MM.1S (cell line): Measurements from ENCODE around the gene DRD1.

Experiments used
- DNase-seq: peaks from one replicate; pipeline ENCODE4 v3.0.0-alpha.2; 2015
- H2AFZ ChIP-seq: fragments of 300-600 bp; sonication (generic); 2 replicates; pipeline ENCODE4 v1.6.0; 2016; ENCODE audit warnings: antibody characterized with exemption, low read length
- H3F3A ChIP-seq: fragments of 300-600 bp; sonication (generic); 2 replicates; pipeline ENCODE4 v1.6.1; 2016; ENCODE audit warnings: mild to moderate bottlenecking, antibody characterized with exemption, low read length, moderate library complexity, mixed read lengths; ENCODE audit not compliant: insufficient read depth
- H3K27ac ChIP-seq: fragments of 300-600 bp; sonication (generic); 2 replicates; pipeline ENCODE4 v1.5.1; 2016; ENCODE audit warnings: mild to moderate bottlenecking, low read length
- H3K27me3 ChIP-seq: fragments of 300-600 bp; sonication (generic); replicated peaks from 2 replicates; pipeline ENCODE4 v1.6.0; 2016; ENCODE audit warnings: low read length; ENCODE audit not compliant: insufficient read depth
- H3K36me3 ChIP-seq: fragments of 300-600 bp; sonication (generic); replicated peaks from 2 replicates; pipeline ENCODE4 v1.6.1; 2016; ENCODE audit warnings: mild to moderate bottlenecking, low read length, mixed read lengths; ENCODE audit not compliant: insufficient read depth
- H3K4me1 ChIP-seq: fragments of 300-600 bp; sonication (generic); 2 replicates; pipeline ENCODE4 v1.6.1; 2016; ENCODE audit warnings: low read length, mixed read lengths
- H3K4me2 ChIP-seq: fragments of 300-600 bp; sonication (generic); 2 replicates; pipeline ENCODE4 v1.6.0; 2016; ENCODE audit warnings: low read depth, low read length
- H3K4me3 ChIP-seq: fragments of 300-600 bp; sonication (generic); 2 replicates; pipeline ENCODE4 v1.5.1; 2016; ENCODE audit warnings: low read length, mixed read lengths
- H3K79me2 ChIP-seq: fragments of 300-600 bp; sonication (generic); 2 replicates; pipeline ENCODE4 v1.6.1; 2016; ENCODE audit warnings: mixed run types, low read length, mixed read lengths
- H3K9ac ChIP-seq: fragments of 300-600 bp; sonication (generic); 2 replicates; pipeline ENCODE4 v1.6.1; 2016; ENCODE audit warnings: low read length, mixed read lengths
- H3K9me2 ChIP-seq: fragments of 300-600 bp; sonication (generic); replicated peaks from 2 replicates; pipeline ENCODE4 v1.6.1; 2016; ENCODE audit warnings: mild to moderate bottlenecking, low read length, mixed read lengths; ENCODE audit not compliant: insufficient read depth
- H3K9me3 ChIP-seq: fragments of 300-600 bp; sonication (generic); replicated peaks from 2 replicates; pipeline ENCODE4 v1.6.1; 2016; ENCODE audit warnings: mild to moderate bottlenecking, low read length, mixed read lengths; ENCODE audit not compliant: insufficient read depth
- H4K20me1 ChIP-seq: fragments of 300-600 bp; sonication (generic); 2 replicates; pipeline ENCODE4 v1.6.1; 2016; ENCODE audit warnings: mild to moderate bottlenecking, low read length, moderate library complexity, mixed read lengths; ENCODE audit not compliant: insufficient read depth
- CTCF ChIP-seq: fragments of 300-600 bp; sonication (generic); IDR thresholded peaks from 2 replicates; pipeline ENCODE4 v1.5.1; 2016; ENCODE audit warnings: antibody characterized with exemption, low read length, mixed read lengths
- EZH2 ChIP-seq: fragments of 300-600 bp; sonication (generic); optimal IDR thresholded peaks from 2 replicates; pipeline ENCODE3; 2017; ENCODE audit warnings: low read depth, mild to moderate bottlenecking, antibody characterized with exemption, low read length, mixed read lengths
- EZH2phosphoT487 ChIP-seq: fragments of 300-600 bp; sonication (generic); IDR thresholded peaks from 2 replicates; pipeline ENCODE4 v1.6.1; 2018; ENCODE audit warnings: antibody characterized with exemption, low read length

Gene DRD1

GRCh38 chr5:175444905-175445456 is 999 bp upstream of the DRD1 start:
- peak overlapping the region; percentile 88; the same call in 1 of the 2 replicates for H3K4me2 ChIP-seq
- no peaks in the 10 kb centered on the region for H3K79me2 ChIP-seq
- peak overlapping the region; percentile 54; the same call in 1 of the 2 replicates for H2AFZ ChIP-seq
- no peaks in the 10 kb centered on the region for H3K4me1 ChIP-seq
- H3K9ac ChIP-seq: no peak overlapping the region
- no peaks in the 10 kb centered on the region for H3F3A ChIP-seq
- TF ChIP-seq EZH2phosphoT487: no peak
- TF ChIP-seq CTCF: no peak
- no peak for TF ChIP-seq EZH2
- peak overlapping the region; percentile 15; the same call in 1 of the 2 replicates for H3K4me3 ChIP-seq
- no peak overlapping the region for H3K27ac ChIP-seq
- H3K27me3 ChIP-seq: peaks cover 11% of the 10 kb centered on the region
- H3K36me3 ChIP-seq: no peaks in the 10 kb centered on the region
- no peaks in the 10 kb centered on the region for H4K20me1 ChIP-seq
- no peaks in the 10 kb centered on the region for H3K9me2 ChIP-seq
- no peak for DNase-seq
- no peaks in the 10 kb centered on the region for H3K9me3 ChIP-seq

- no peak for DNase-seq
- no peaks in the 10 kb centered on the region for H3K4me1 ChIP-seq
Measured at GRCh38 chr5:175443514-175444059, 395 bp downstream of the DRD1 start.

GRCh38 chr5:175438234-175438857 is 5.6 kb downstream of the DRD1 start:
- Histone ChIP-seq H4K20me1 (no peaks in the 10 kb centered on the region), H3K79me2 (no peaks in the 10 kb centered on the region), H3K4me3 (no peak overlapping the region), H3K9me2 (no peaks in the 10 kb centered on the region), H3K36me3 (no peaks in the 10 kb centered on the region), H3F3A (no peaks in the 10 kb centered on the region), H3K27me3 (0 out of 2 replicates have a peak, but pooled peaks cover under 1% of the 10 kb centered on the region), H3K27ac (no peak overlapping the region), H3K4me2 (no peak overlapping the region), H3K9ac (no peak overlapping the region), H3K4me1 (no peaks in the 10 kb centered on the region), H3K9me3 (no peaks in the 10 kb centered on the region), H2AFZ (no peak overlapping the region)
- no peak for DNase-seq
- TF ChIP-seq EZH2phosphoT487 (no peak), CTCF (no peak), EZH2 (no peak)

More at GRCh38 chr5:175443514-175444059, 395 bp downstream of the DRD1 start:
- Histone ChIP-seq H4K20me1 (no peaks in the 10 kb centered on the region), H3K79me2 (no peaks in the 10 kb centered on the region), H3K4me3 (no peak overlapping the region), H3K9me3 (no peaks in the 10 kb centered on the region), H3K36me3 (no peaks in the 10 kb centered on the region), H3K27me3 (peaks cover 11% of the 10 kb centered on the region), H3K9me2 (no peaks in the 10 kb centered on the region), H3F3A (no peaks in the 10 kb centered on the region), H3K4me2 (no peak overlapping the region), H3K9ac (no peak overlapping the region), H3K27ac (no peak overlapping the region), H2AFZ (no peak overlapping the region)
- TF ChIP-seq EZH2phosphoT487 (no peak), EZH2 (no peak), CTCF (no peak)
